K562 (cell line): ENCODE results near the gene DBF4B. TPM values are rescaled to one million over a fixed set of nuclear protein-coding genes. Genes with fewer than 3 reads are reported as not detected.

Experiments used
- ARID2 ChIP-seq: fragments of 450-650 bp; IDR thresholded peaks from 2 replicates; pipeline ENCODE4 v1.6.1; 2017; ENCODE audit warnings: antibody characterized with exemption, mild to moderate bottlenecking
- CBX1 ChIP-seq: sonication (generic); IDR thresholded peaks from 2 replicates; pipeline ENCODE4 v1.6.1; 2016; ENCODE audit warnings: antibody characterized with exemption, low read depth, mild to moderate bottlenecking
- CHCHD3 ChIP-seq: fragments of 250-450 bp; sonication (Bioruptor Pico); IDR thresholded peaks from 2 replicates; pipeline ENCODE4 v2.1.2; 2022; ENCODE audit warnings: mild to moderate bottlenecking
- CTBP1 ChIP-seq: fragments of 450-650 bp; IDR thresholded peaks from 2 replicates; pipeline ENCODE4 v1.6.1; 2016; ENCODE audit warnings: borderline replicate concordance
- DDX20 ChIP-seq: fragments of 450-650 bp; IDR thresholded peaks from 2 replicates; pipeline ENCODE4 v1.6.1; 2016; ENCODE audit warnings: missing genetic modification characterization, low read depth, mild to moderate bottlenecking, missing compliant biosample characterization, moderate library complexity
- FOXP1 ChIP-seq: sonication (generic); formaldehyde crosslinking; IDR thresholded peaks from 2 replicates; pipeline ENCODE4 v1.8.0; 2022; ENCODE audit warnings: mild to moderate bottlenecking, missing genetic modification reagents
- GTF2E2 ChIP-seq: fragments of 200-800 bp; sonication (Bioruptor generic); IDR thresholded peaks from 2 replicates; pipeline ENCODE4 v1.6.1; 2016; ENCODE audit warnings: missing genetic modification characterization, missing compliant biosample characterization
- JUND ChIP-seq, 2 experiments: IDR thresholded peaks; 2 replicates in 1 of 2; 3 replicates in 1 of 2; pipeline ENCODE4 v1.6.1; 2011; ENCODE audit warnings: borderline replicate concordance in 2 of 2, low read depth in 2 of 2, low read length in 2 of 2, improper control_type of control experiment in 1 of 2, missing biosample characterization in 1 of 2, missing genetic modification characterization in 1 of 2, missing genetic modification reagents in 1 of 2
- NR3C1 ChIP-seq: sonication (generic); formaldehyde crosslinking; IDR thresholded peaks from 2 replicates; pipeline ENCODE4 v1.8.1; 2022; ENCODE audit warnings: missing genetic modification reagents
- RBM22 ChIP-seq: fragments of 200-400 bp; formaldehyde crosslinking; IDR thresholded peaks from 2 replicates; pipeline ENCODE4 v1.6.1; 2018; ENCODE audit warnings: low read length, low read depth; ENCODE audit not compliant: poor library complexity, severe bottlenecking
- RNF2 ChIP-seq: sonication (generic); IDR thresholded peaks from 2 replicates; pipeline ENCODE4 v1.6.1; 2016
- TCF7 ChIP-seq: sonication (generic); IDR thresholded peaks from 2 replicates; pipeline ENCODE4 v1.6.1; 2016; ENCODE audit warnings: antibody characterized with exemption, borderline replicate concordance
- TOE1 ChIP-seq, 2 experiments: fragments of 450-650 bp in 1 of 2; sonication (generic) in 1 of 2; formaldehyde crosslinking in 1 of 2; IDR thresholded peaks; 2 replicates each; pipeline versions ENCODE4 v1.7.1 to v1.8.0; 2016 to 2022; ENCODE audit warnings: borderline replicate concordance in 2 of 2, mild to moderate bottlenecking in 2 of 2, antibody characterized with exemption in 1 of 2, inconsistent platforms in 1 of 2, low read depth in 1 of 2, missing genetic modification reagents in 1 of 2, moderate library complexity in 1 of 2
- YY1 ChIP-seq, 3 experiments: IDR thresholded peaks; 2 replicates each; pipeline ENCODE4 v1.6.1; 2011; ENCODE audit warnings: low read length in 2 of 3, mild to moderate bottlenecking in 2 of 3, moderate library complexity in 2 of 3, borderline replicate concordance in 1 of 3, control low read depth in 1 of 3, low read depth in 1 of 3; ENCODE audit not compliant: insufficient read depth in 3 of 3, insufficient replicate concordance in 2 of 3, control insufficient read depth in 1 of 3, insufficient read length in 1 of 3; ENCODE audit errors: extremely low read depth in 1 of 3
- ZBED1 ChIP-seq: IDR thresholded peaks from 2 replicates; pipeline ENCODE4 v1.6.1; 2014
- ZBTB11 ChIP-seq, 3 experiments: fragments of 200-800 bp in 1 of 3; fragments of 250-450 bp in 1 of 3; fragments of 450-650 bp in 1 of 3; sonication (Bioruptor Pico) in 1 of 3; sonication (Bioruptor generic) in 1 of 3; formaldehyde crosslinking in 1 of 3; IDR thresholded peaks; 2 replicates each; pipeline versions ENCODE4 v1.6.1 to v1.8.0; 2016 to 2022; ENCODE audit warnings: mild to moderate bottlenecking in 2 of 3, missing genetic modification characterization in 2 of 3, missing compliant biosample characterization in 1 of 3, moderate library complexity in 1 of 3
- ZZZ3 ChIP-seq: fragments of 450-650 bp; IDR thresholded peaks from 2 replicates; pipeline ENCODE4 v1.6.1; 2016; ENCODE audit warnings: antibody characterized with exemption, mild to moderate bottlenecking, moderate library complexity
- polyA plus RNA-seq, 8 experiments: library from polyadenylated mRNA; depleted of rRNA in 4 of 8; stranded (reverse) in 5 of 8; unstranded in 3 of 8; fragments of >200 nt; fragmentation: Nextera tagmentation in 2 of 8; fragmentation: Illumina TruSeq in 1 of 8; extraction: Ambion mirVana in 2 of 8; extraction: Trizol in 1 of 8; gene quantifications; 2 replicates each; pipeline versions ENCODE4 v1.2.1 to v1.2.3, GENCODE V29; 2011 to 2014; ENCODE audit warnings: inconsistent platforms in 1 of 8, missing spikeins in 1 of 8
- total RNA-seq, 7 experiments: library from RNA; depleted of rRNA in 6 of 7; stranded (reverse); fragments of >200 nt in 6 of 7; fragmentation: Illumina TruSeq in 2 of 7; extraction: Trizol in 2 of 7; gene quantifications; 2 replicates each; pipeline versions ENCODE4 v1.2.1 to v1.2.3, GENCODE V29; 2011 to 2021; ENCODE audit warnings: low replicate concordance in 1 of 7
- TF ChIP-seq, protein P1 (sequence below), 2 experiments: IDR thresholded peaks; 2 replicates each; pipeline ENCODE4 v1.6.1; 2011; ENCODE audit warnings: borderline replicate concordance in 1 of 2, control low read depth in 1 of 2, low read depth in 1 of 2, low read length in 1 of 2, mild to moderate bottlenecking in 1 of 2, mixed read lengths in 1 of 2, moderate library complexity in 1 of 2; ENCODE audit not compliant: insufficient read depth in 1 of 2, insufficient read length in 1 of 2, poor library complexity in 1 of 2, severe bottlenecking in 1 of 2; ENCODE audit errors: extremely low read depth in 1 of 2
- TF ChIP-seq, protein P2 (sequence below): sonication (generic); formaldehyde crosslinking; IDR thresholded peaks from 2 replicates; pipeline ENCODE4 v1.8.1; 2023; ENCODE audit warnings: mild to moderate bottlenecking, missing genetic modification reagents, moderate library complexity

Gene DBF4B
- total and polyA plus RNA-seq, 9 of the 15 experiments (the other 6 are each of a cell fraction or from before 2014, with no cell fraction given) = 2.5 to 26.9 (median 14.6) TPM

GRCh38 chr17:44774271-44775135, 66.0 kb downstream of the DBF4B start (continued):
- TF ChIP-seq YY1 (IDR thresholded peaks at IDR 0.05; ENCODE audit: borderline replicate concordance in 1 of 3, control insufficient read depth in 1 of 3, extremely low read depth in 1 of 3, insufficient read depth in 3 of 3, insufficient read length in 1 of 3, insufficient replicate concordance in 2 of 3, low read depth in 1 of 3, low read length in 2 of 3) (peak in 2 of 3 experiments; percentile 32 to 41), RNF2 (peak; percentile 31; the same call in 1 of the 2 replicates), ZZZ3 (no peak), JUND (IDR thresholded peaks at IDR 0.05; ENCODE audit: borderline replicate concordance, low read depth, low read length) (peak; percentile 16; the same call in 1 of the 2 replicates), JUND (tag; IDR thresholded peaks at IDR 0.05; ENCODE audit: borderline replicate concordance, low read depth, low read length) (no peak; the same call in 2 of the 3 replicates), ZBTB11 (CRISPR knock-in tag; IDR thresholded peaks at IDR 0.05) (no peak), CHCHD3 (CRISPR knock-in tag) (no peak), TOE1 (IDR thresholded peaks at IDR 0.05; ENCODE audit: borderline replicate concordance) (peak; percentile 16; the same call in 1 of the 2 replicates), TOE1 (CRISPR knock-in tag; IDR thresholded peaks at IDR 0.05; ENCODE audit: borderline replicate concordance, low read depth) (no peak), ARID2 (peak; percentile 59; the same call in 1 of the 2 replicates), NR3C1 (CRISPR knock-in tag) (peak; percentile 55; the same call in 1 of the 2 replicates), GTF2E2 (tag) (no peak), RBM22 (no peak), TCF7 (0 out of 2 replicates have a peak, but pooled peaks have one; percentile 47), CTBP1 (peak; percentile 84), CBX1 (no peak), DDX20 (tag) (no peak), FOXP1 (CRISPR knock-in tag) (no peak), ZBED1 (peak; percentile 42; the same call in 1 of the 2 replicates)
- TF ChIP-seq, protein P1, sequence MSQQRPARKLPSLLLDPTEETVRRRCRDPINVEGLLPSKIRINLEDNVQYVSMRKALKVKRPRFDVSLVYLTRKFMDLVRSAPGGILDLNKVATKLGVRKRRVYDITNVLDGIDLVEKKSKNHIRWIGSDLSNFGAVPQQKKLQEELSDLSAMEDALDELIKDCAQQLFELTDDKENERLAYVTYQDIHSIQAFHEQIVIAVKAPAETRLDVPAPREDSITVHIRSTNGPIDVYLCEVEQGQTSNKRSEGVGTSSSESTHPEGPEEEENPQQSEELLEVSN (IDR thresholded peaks at IDR 0.05; ENCODE audit: borderline replicate concordance in 1 of 2, extremely low read depth in 1 of 2, insufficient read depth in 1 of 2, insufficient read length in 1 of 2, low read depth in 1 of 2, low read length in 1 of 2, poor library complexity in 1 of 2, severe bottlenecking in 1 of 2) = peak; percentile 30 to 71
- TF ChIP-seq, protein P2, sequence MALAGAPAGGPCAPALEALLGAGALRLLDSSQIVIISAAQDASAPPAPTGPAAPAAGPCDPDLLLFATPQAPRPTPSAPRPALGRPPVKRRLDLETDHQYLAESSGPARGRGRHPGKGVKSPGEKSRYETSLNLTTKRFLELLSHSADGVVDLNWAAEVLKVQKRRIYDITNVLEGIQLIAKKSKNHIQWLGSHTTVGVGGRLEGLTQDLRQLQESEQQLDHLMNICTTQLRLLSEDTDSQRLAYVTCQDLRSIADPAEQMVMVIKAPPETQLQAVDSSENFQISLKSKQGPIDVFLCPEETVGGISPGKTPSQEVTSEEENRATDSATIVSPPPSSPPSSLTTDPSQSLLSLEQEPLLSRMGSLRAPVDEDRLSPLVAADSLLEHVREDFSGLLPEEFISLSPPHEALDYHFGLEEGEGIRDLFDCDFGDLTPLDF (CRISPR knock-in tag) = no peak
